ENCODE results near the gene ATP2C2. TPM values are rescaled to one million over a fixed set of nuclear protein-coding genes. Genes with fewer than 3 reads are reported as not detected.

The ATP2C2 gene
- total RNA-seq, 1 donor from 2014 or later = not detected

DNA sequence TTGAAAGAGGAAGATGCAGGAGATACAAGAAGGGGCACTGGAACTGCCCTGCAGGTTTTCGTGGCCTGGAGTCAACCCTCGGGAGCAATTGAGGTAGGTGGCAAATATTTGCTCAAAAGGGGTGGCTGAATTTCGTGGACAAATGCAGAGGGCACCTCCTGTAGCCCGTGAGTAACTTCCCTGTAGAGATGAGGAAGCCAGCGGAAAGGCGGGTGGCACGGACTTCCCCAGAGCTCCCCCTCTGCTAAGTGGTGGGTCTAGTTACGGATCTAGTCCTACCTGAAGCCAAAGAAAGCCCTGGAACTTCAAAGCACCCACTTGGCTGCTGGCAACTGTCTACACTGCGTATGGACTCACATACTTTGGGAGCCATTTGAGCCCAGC, 1.0 kb upstream of the ATP2C2 start:
- H3K36me3 Mint-ChIP-seq (ENCODE audit: low read depth) = no peaks in the 10 kb centered on the region
- DNase-seq (ENCODE audit: low spot score) = no peak
- TF ChIP-seq, protein P1, sequence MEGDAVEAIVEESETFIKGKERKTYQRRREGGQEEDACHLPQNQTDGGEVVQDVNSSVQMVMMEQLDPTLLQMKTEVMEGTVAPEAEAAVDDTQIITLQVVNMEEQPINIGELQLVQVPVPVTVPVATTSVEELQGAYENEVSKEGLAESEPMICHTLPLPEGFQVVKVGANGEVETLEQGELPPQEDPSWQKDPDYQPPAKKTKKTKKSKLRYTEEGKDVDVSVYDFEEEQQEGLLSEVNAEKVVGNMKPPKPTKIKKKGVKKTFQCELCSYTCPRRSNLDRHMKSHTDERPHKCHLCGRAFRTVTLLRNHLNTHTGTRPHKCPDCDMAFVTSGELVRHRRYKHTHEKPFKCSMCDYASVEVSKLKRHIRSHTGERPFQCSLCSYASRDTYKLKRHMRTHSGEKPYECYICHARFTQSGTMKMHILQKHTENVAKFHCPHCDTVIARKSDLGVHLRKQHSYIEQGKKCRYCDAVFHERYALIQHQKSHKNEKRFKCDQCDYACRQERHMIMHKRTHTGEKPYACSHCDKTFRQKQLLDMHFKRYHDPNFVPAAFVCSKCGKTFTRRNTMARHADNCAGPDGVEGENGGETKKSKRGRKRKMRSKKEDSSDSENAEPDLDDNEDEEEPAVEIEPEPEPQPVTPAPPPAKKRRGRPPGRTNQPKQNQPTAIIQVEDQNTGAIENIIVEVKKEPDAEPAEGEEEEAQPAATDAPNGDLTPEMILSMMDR (IDR thresholded peaks at IDR 0.05) = no peak
- no peak overlapping the region for H3K27ac Mint-ChIP-seq (ENCODE audit: unreplicated experiment)
- H3K4me1 Mint-ChIP-seq (ENCODE audit: low read depth) = peaks cover 4% of the 10 kb centered on the region
- no peaks in the 10 kb centered on the region for H3K9me3 Mint-ChIP-seq (ENCODE audit: low read depth)
- H3K4me3 Mint-ChIP-seq (ENCODE audit: unreplicated experiment) = no peak overlapping the region
- peaks cover 64% of the 10 kb centered on the region for H3K27me3 Mint-ChIP-seq (ENCODE audit: low read depth)

DNA sequence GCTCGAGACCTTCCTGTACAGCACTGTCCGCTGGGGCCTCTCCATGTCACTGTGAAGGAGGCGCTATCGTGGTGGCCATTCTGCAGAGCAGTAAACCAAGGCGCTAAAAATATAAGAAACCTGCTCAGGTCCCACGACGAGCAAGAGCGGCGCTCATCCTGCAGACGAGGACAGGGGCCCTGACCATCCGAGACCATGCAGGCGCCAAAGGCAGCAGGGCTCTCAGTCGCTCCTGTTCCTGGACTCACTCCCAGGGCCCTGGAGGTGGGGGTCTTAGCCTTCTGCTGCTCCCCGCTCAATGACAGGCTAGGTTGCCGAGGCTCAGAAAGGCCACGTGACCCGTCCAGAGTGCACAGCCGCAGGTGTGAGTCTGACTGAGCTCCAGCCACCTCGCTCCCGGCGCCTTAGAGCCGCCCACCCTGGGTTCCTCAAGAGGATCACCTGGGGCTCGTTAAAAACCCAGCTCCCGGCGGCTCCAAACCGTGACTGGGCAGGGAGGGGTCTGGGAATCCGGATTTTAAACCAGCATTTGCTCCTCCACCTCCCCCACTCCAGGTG, 509 bp upstream of the ATP2C2 start:
- Mint-ChIP-seq H3K4me1 (ENCODE audit: low read depth) (peaks cover 4% of the 10 kb centered on the region), H3K36me3 (ENCODE audit: low read depth) (no peaks in the 10 kb centered on the region), H3K27me3 (ENCODE audit: low read depth) (peaks cover 65% of the 10 kb centered on the region), H3K4me3 (ENCODE audit: unreplicated experiment) (no peak overlapping the region), H3K9me3 (ENCODE audit: low read depth) (no peaks in the 10 kb centered on the region), H3K27ac (ENCODE audit: unreplicated experiment) (no peak overlapping the region)
- TF ChIP-seq, protein P1 (IDR thresholded peaks at IDR 0.05) = no peak
- no peak for DNase-seq (ENCODE audit: low spot score)

DNA sequence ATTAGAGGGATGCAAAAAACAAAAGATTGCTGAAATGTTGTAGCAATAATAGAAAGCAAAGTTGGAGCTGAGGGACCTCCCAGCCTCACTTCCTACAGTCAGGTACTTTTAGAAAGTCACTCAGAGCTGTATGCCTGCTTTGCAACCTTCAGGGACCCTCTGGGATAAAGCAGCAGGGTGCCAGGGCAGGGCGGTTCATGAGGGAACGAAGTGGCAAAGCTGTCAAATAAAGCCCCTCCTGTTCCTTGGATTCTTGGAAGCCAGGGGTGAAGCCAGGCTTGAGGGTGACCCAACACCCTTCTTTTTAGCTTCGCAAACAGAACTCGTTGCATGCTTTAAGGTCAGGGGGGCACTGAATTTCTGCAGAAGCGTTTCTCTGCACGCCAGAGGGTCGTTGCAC, 767 bp downstream of the ATP2C2 start:
- Mint-ChIP-seq H3K27me3 (ENCODE audit: low read depth) (peaks cover 69% of the 10 kb centered on the region), H3K4me1 (ENCODE audit: low read depth) (peaks cover 4% of the 10 kb centered on the region), H3K9me3 (ENCODE audit: low read depth) (no peaks in the 10 kb centered on the region), H3K36me3 (ENCODE audit: low read depth) (no peaks in the 10 kb centered on the region), H3K4me3 (ENCODE audit: unreplicated experiment) (no peak overlapping the region), H3K27ac (ENCODE audit: unreplicated experiment) (no peak overlapping the region)
- no peak for DNase-seq (ENCODE audit: low spot score)
- TF ChIP-seq, protein P1 (IDR thresholded peaks at IDR 0.05) = no peak

DNA sequence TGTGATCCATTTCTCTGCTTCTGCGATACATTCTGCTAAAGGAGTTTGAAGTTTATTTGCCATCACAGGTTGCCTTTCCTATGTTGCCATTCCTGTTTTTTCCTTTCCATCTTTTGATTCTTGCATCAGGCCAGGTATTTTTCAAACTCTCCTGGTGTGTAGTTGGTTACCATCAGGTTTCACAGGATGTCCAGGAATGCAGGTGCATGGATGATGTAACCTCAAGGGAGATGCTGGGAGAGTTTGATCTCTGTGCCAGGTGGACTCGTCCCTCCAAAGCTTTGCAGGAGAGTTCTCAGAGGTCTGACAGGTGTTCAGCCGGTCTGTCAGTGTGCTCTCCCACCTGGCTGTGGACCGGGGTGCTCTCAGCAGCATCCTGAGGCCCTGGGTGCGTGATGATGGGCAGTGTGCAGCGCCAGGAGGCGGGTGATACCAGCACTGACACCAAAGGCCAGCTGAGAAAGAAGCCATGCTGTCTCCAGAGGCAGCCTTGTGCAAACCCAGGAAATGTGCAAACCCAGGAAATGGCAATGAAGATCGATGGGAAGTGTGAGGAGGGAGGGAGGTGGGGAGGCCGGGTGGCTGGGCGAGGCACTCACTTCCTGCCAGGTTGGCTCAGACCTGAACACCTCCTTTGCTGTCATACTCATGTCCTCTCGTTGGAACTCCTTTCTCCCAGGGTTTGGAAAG, 1.7 kb downstream of the ATP2C2 start:
- Mint-ChIP-seq H3K27ac (ENCODE audit: unreplicated experiment) (no peak overlapping the region), H3K4me1 (ENCODE audit: low read depth) (peaks cover 4% of the 10 kb centered on the region), H3K9me3 (ENCODE audit: low read depth) (no peaks in the 10 kb centered on the region), H3K4me3 (ENCODE audit: unreplicated experiment) (no peak overlapping the region), H3K27me3 (ENCODE audit: low read depth) (peaks cover 70% of the 10 kb centered on the region), H3K36me3 (ENCODE audit: low read depth) (no peaks in the 10 kb centered on the region)
- TF ChIP-seq, protein P1 (IDR thresholded peaks at IDR 0.05) = no peak
- DNase-seq (ENCODE audit: low spot score) = no peak

DNA sequence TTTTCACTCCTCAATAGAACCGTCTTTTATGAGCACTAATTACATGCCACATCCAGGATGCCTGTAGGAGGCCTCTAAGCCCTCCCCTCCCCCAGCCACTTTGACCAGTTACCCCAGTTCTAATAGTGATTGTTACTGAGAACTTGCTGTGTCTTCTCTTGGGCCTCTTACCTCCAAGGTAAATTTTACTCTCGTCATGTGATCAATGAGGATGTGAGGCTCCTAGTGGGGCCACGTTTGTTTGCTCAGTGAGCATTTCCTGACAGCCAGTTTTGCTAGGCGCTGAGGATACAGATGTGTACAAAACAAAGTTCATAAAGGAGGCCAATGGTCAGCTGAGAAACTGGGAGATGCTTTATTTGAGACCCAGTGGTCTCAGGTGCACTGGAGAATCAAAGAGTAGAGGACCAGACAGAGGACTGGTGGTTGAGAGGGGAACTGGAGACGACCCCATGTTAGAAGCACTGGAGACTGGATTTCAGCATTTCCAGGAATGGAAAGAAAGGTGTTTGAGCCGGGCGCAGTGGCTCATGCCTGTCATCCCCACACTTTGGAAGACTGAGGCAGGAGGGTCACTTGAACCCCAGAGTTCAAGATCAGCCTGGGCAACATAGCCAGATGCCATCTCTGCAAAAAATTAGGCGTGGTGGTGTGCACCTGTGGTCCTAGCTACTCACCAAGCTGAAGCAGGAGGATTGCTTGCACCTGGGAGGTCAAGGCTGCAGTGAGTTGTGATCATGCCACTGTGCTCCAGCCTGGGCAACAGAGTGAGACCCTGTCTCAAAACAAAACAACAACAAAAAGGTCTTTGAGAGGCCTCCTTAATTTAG, 2.6 kb downstream of the ATP2C2 start:
- Mint-ChIP-seq H3K4me1 (ENCODE audit: low read depth) (peaks cover 4% of the 10 kb centered on the region), H3K27ac (ENCODE audit: unreplicated experiment) (no peak overlapping the region), H3K9me3 (ENCODE audit: low read depth) (no peaks in the 10 kb centered on the region), H3K27me3 (ENCODE audit: low read depth) (peaks cover 76% of the 10 kb centered on the region), H3K4me3 (ENCODE audit: unreplicated experiment) (no peak overlapping the region), H3K36me3 (ENCODE audit: low read depth) (no peaks in the 10 kb centered on the region)
- no peak for DNase-seq (ENCODE audit: low spot score)
- TF ChIP-seq, protein P1 (IDR thresholded peaks at IDR 0.05) = no peak
